Hippocampal formation (tissue), 2 donors: Measurements from ENCODE around the gene SHOX.
"Not testable (repeated sequence)": the region's sequence is repeated elsewhere in the genome, so short reads cannot be mapped to it uniquely, and the experiment has no call there.

Source experiments
- DNase-seq, 2 donors: peaks; one replicate each; lab custom pipeline; 2025; lab: John Stamatoyannopoulos, UW

Gene SHOX

GRCh38 chrX:637660-638481 is 7.3 kb downstream of the SHOX start:
- no peak for DNase-seq

- DNase-seq = no peak
Observed at GRCh38 chrX:638482-639131, 8.0 kb downstream of the SHOX start.

- no peak for DNase-seq
Observed at GRCh38 chrX:639151-639550, 8.6 kb downstream of the SHOX start.

GRCh38 chrX:640641-641040 is 10.1 kb downstream of the SHOX start:
- no peak for DNase-seq

GRCh38 chrX:641671-642435 is 11.3 kb downstream of the SHOX start:
- no peak for DNase-seq

- no peak for DNase-seq
Observed at GRCh38 chrX:642436-643240, 12.0 kb downstream of the SHOX start.

- no peak for DNase-seq
Observed at GRCh38 chrX:643241-643595, 12.6 kb downstream of the SHOX start.

GRCh38 chrX:643911-644303 is 13.3 kb downstream of the SHOX start:
- DNase-seq = no peak

GRCh38 chrX:644304-645281 is 14.0 kb downstream of the SHOX start:
- no peak for DNase-seq

GRCh38 chrX:646228-646495 is 15.6 kb downstream of the SHOX start:
- no peak for DNase-seq

- no peak for DNase-seq
Observed at GRCh38 chrX:646796-647195, 16.2 kb downstream of the SHOX start.

- DNase-seq = no peak
Observed at GRCh38 chrX:649166-649565, 18.6 kb downstream of the SHOX start.

GRCh38 chrX:650324-650723 is 19.7 kb downstream of the SHOX start:
- DNase-seq = no peak

- DNase-seq = no peak
Observed at GRCh38 chrX:650811-651210, 20.2 kb downstream of the SHOX start.

GRCh38 chrX:651922-652321 is 21.3 kb downstream of the SHOX start:
- DNase-seq = not testable (repeated sequence)

GRCh38 chrX:652341-652741 is 21.8 kb downstream of the SHOX start:
- no peak for DNase-seq

- no peak for DNase-seq
Observed at GRCh38 chrX:653306-653705, 22.7 kb downstream of the SHOX start.

- no peak for DNase-seq
Observed at GRCh38 chrX:661154-661553, 30.6 kb downstream of the SHOX start.

GRCh38 chrX:662126-662525 is 31.5 kb downstream of the SHOX start:
- DNase-seq = no peak

GRCh38 chrX:663841-664240 is 33.2 kb downstream of the SHOX start:
- DNase-seq = no peak
